ENCODE measurements around the gene BCAS1.
"Not testable (repeated sequence)": the region's sequence is repeated elsewhere in the genome, so short reads cannot be mapped to it uniquely, and the experiment has no call there.

The BCAS1 gene

DNA sequence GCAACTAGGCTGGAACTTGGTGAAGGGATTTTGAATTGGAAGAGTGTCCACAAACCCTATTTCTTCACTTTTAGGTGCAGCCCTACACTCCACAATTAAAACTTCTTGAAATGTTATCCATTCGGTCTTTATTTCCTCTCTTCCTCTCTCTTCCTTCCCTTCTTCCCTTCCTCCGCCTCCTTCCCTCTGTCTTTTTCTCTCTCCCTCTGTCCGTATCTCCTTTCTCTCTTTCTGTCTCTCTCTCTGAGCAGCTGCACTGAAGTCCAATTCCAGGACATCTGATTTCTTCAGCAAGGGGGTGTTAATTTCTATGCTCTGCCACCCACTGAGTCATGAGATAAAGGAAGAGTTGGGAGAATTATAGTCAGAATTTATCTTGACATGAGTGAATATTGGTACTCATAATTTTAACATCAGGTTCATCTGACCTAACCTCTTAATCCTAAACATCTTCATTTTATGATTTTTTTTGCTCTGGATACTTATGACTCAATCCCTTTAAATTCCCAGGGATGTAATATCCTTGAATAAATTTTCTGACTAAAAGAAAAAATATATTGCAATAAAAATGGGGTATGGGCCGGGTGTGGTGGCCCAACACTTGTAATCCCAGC, 84.2 kb downstream of the BCAS1 start:
- no peak for DNase-seq (ENCODE audit: low read depth in 2 of 2)

DNA sequence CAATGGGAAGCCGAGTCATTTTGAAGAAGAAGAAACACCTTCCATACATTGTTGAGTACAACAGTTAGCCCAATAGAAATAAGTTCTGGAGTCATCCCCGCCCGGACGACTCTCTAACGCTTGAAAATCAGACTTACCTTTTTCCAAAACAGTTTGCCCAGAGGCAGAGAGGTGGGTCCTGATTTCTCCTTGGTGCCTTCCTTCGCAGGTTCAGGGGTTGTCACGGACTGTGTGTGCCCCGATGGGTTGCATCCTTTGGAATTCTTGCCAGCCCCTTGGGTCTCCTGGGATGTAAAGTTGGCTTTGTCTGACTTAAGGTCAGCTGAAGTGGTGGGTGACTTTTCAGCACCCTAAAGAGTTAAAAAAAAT, 85.3 kb downstream of the BCAS1 start:
- no peak for DNase-seq (ENCODE audit: low read depth in 2 of 2)

DNA sequence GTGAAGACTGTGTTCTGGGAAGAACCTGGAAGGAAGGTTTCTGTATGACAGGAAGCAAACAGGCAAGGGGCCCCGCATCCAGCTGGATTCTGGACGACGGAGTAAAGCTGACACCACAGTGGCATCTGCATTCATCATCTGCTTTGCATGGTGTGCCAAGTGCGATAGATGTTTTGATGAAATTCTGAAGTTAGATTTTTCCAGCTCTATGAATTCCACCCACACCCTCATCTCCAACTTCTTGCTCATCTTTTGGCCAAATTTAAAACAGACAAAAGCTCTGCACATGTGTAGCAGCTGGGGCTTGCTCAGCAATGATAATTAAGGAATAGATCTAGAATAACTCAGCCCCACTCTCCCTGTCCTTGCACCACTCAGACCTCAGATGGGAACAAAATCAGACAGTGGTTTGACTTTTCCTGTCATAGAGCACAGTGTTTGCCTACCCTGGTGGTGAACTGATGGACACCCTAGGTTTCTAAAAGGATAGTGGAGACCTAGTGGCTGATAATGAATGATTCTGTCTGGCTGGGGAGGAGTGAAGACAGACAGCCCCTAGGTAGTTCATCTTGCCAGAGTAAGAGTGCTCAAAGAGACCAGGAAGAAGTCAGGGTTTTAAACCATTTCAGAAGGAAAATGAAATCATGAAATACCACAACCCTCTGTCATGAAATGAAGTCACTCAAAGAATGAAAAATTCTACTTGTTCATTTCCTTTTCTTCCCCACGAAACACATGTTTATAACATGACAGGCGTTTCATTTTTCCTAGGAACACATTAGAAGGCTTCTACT, 85.8 kb downstream of the BCAS1 start:
- no peak for DNase-seq (ENCODE audit: low read depth in 2 of 2)

DNA sequence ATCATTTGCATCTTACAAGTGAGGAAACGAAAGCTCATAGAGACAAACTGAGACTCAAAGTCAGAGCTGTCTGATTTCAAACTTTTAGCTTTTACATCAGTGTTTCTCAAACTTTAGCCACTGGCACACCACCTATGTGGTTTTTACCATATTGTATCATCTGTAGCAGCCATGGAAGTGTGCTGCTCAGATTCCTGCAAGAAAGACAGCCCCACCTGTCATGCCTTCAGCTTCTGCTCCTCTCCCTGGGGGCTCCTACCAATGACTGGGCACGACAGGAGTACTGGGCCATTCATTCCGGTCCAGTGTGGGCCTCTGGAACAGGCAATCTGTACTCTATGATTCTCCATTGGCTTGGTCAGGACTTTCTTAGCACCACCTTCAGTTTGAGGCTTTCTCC, 87.0 kb downstream of the BCAS1 start:
- DNase-seq (ENCODE audit: low read depth in 2 of 2), result no peak

DNA sequence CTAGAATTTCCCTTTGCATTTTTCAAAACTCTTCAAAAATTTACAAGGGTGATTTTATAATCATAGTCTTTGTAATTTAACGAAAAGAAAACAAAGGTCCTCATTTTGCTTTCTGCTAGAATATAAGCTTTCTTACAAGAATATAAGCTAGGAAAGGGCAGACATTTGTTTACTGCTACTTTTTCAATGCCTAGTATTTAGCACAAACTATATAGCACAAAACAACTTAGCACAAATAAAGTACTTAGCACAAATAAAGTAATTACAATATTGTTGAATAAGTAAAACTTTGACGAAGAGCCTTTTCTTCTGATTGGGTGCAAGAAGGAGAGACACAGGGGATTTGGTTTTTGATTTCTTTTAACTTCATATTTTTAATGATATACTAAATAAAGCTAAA, 87.8 kb downstream of the BCAS1 start:
- DNase-seq (ENCODE audit: low read depth in 2 of 2), result no peak

DNA sequence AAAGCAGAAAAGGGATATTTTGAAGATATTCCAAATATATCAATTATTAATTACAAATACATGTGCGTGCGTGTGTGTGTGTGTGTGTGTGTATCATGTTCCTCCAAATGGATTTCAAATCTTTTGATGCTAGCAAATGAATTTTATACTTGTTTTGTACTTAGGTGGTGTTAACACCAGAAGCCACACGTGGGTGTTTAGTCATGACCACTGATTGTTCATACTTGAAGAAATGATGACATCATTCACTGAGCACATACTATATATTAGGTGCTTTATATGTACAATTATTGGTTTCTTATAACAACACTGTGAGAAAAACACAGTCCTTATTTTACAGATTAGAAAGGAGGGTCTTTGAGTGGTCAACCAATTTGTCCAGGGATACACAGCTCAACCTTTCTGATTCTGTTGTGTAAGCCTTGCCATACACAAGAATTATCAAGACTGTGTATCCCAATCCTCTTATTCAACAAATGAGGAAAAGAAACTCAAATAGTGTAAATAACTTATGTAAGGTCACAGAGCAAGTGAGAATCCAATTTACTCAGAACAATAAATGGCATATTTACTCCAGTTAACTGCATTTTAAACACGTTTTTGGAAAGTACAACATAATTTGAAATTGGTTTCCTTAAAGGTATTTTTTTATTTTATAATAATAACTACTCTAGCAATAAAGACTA, 88.5 kb downstream of the BCAS1 start:
- DNase-seq (ENCODE audit: low read depth in 2 of 2), result no peak

DNA sequence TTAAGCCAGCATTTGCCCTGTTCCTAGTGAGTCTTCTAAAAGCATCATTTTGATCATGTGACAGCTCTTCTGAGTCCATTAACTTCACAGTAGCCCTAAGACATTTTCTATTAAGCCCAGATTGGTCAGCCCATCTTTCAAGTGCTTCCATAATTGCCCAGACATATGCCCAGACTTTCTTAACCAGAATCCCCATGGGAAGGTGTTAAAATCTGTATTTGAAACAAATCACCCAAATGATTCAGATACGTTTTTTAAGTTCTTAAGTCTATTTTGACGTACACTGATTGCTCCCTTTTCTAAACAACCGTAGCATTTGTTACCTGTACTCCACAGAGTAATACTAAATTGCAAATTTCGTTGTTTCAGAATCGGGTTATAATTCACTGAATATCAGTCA, 89.3 kb downstream of the BCAS1 start:
- DNase-seq (ENCODE audit: low read depth in 2 of 2), result no peak

DNA sequence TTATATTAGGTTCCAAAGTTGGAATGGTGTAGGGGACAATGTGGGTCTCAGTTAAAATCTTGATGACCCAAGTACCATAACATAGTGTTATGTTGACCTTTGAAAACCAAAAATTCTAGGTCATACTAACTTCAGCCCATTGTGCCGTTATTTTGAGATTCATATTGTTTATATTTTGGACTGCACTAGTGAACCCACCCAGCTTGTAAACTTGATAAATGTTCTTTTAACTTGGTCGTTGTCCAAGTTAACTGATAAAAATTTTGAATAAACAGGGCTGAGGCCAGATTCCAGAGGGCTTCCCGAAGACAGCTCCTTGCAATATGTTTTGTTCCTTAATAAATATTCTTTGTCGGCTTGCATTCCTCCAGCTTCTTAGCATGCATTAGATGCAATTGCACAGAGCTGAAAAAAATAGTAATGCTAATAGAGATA, 90.3 kb downstream of the BCAS1 start:
- DNase-seq (ENCODE audit: low read depth in 2 of 2), result no peak

DNA sequence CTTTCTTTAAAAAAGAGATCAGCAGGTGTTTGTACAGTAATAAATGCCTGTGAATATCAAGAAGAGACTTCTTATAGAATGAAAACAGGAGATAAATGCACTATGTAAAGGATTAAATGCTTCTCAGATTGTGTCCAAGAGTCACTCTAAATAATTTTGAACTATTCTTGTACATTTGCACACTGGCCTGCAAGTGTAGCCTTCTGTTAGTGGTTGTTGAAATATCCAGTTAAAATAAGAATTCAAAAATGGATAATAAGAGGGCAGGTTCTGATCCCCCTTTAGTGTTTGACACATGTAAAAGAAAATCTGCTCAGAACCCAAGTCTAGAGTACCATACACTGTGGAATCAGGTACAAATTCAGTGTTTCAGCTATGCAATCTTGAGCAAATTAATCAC, 91.9 kb downstream of the BCAS1 start:
- DNase-seq (ENCODE audit: low read depth in 2 of 2), result no peak

DNA sequence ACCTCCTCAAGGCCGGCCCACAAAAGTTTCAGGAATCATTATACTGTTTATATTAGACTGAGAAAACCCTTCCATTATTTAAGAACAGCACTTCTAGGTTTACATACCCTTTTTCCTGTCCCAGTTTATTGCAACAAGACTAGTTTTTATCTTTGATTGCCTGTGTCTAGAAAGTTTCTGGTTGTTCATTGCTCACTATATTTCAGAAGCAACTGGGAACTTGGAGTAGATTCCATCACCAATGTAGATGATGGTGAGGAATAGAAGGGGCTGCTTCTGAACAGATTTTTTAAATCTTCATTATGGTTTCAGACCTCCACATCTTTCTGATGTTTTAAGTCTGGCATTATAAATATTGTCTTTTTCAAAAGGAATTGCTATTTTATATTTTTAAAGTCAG, 93.0 kb downstream of the BCAS1 start:
- DNase-seq (ENCODE audit: low read depth in 2 of 2), result no peak

DNA sequence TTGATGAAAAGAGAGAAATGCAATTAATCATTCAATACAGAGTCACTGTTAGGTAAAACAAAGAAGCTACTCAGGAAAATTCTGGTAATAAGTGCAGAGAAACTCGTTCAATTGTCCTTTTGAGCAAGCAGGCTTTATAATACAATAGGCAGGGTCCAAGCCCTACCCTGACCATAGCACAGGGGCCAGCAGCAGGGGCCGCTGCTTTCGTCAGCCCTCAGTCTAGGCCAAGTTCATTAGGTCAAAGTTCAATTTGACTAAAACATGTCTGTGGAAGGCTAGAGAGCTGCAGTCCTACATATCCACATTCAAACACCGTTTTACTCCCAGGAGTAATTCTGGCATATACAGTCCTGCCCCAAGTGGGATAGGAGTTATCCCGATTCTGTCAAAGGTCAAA, 94.6 kb downstream of the BCAS1 start:
- no peak for DNase-seq (ENCODE audit: low read depth in 2 of 2)

DNA sequence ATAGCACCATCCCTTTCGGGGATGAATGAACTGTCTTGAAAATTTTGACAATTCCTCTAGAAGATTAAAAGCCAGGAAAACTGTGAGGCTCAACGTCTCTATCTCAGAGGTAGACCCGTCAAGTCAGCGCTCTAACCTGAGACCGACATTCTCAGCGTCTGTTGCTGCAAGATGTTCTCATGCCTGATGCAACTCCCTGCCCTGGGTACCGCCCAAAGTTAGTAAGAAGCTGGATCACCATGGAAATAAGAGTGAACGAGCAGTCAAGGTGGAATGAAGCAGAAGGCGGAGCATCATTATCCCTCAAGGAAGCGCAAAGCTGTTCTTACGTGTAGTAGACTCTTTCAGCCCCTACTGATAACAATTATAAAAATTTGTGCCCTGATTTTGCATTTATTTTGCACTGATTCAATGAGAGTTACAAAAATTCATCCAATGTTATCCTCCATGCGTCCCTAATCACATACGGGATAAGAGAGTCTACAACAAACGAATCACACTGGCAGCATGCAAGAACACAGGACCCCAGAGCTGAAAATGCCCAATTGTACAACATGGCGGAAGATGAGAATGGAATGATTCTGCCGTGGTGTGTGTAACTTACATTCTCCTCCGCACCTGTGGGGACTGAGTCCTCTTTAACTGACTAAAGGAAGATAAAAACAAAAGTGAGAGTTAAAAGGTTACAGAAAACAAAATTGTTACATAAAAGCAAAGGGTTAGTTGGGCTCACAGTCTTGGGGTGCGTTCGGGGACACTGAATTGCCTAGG, 95.4 kb downstream of the BCAS1 start:
- DNase-seq (ENCODE audit: low read depth in 2 of 2), result no peak

DNA sequence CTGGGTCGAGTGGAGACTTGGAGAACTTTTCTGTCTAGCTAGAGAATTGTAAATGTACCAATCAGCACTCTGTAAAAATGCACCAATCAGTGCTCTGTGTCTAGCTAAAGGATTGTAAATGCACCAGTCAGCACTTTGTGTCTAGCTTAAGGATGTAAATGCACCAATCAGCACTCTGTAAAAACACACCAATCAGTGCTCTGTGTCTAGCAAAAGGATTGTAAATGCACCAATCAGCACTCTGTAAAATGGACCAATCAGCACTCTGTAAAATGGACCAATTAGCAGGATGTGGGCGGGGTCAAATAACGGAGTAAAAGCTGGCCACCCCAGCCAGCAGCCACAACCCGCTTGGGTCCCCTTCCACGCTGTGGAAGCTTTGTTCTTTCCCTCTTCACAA, 96.5 kb downstream of the BCAS1 start:
- not testable (repeated sequence) for DNase-seq (ENCODE audit: low read depth in 2 of 2)

DNA sequence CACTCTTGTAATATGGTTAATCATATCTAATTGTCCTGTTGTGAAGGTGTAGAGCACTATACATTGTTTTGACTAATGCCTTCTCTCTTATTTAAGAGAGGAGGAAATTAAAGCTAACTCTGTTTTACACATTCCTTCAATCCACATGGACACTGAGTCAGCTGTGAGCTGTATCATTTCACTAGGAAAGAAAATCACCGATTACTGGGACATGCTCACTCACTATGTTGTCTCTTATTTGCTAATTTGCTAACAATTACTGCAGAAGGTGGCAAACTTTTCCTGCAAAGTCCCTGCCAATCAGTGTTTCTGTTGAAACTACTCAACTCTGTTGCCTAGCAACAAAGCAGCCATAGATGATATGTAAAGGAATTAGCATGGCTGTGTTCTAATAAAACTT, 98.2 kb downstream of the BCAS1 start:
- no peak for DNase-seq (ENCODE audit: low read depth in 2 of 2)

DNA sequence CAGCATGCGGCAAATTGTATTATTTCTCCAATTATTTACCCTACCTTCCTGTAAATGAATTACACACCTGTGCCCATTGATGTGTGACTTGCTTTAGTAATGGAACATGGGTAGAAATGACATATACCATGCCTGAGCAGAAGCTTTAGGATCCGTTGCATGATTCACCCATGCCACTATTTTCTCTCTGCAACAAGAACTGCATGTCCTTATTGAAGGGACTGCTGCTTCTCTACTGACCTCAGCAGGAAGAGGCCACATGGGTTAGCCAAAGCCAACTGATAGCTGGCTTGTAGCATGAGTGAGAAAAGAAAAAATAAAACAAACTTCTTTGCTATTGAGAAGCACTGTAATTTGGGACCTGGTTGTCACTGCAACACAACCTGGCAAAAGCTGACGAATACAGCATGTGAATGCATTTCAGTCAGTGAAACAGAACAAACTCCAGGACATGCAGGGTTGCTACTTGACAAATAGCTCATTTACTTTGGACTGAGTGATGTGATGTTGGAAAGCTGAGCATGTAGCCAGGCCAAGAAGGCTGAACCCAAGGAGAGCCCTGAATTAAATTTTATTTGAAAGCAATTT, 99.2 kb downstream of the BCAS1 start:
- DNase-seq (ENCODE audit: low read depth in 2 of 2), result no peak

DNA sequence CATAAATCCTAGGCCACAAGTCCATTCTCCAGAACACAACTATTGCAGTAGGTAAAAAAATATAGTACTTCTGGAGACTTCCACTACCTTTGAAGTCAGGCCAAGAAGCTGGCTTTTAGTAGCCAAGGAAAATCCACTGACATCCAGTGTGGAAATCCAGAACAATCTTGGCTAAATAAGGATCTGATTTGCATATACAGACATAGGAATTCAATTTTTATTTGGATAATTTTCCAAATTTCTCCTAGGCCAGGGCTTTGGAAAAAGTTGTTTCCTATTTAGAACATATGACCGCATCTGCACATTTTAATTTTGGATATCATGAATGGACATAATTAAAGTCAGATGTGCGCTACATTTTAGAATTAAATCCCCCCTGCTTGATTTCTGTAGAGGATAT, 100.2 kb downstream of the BCAS1 start:
- no peak for DNase-seq (ENCODE audit: low read depth in 2 of 2)

DNA sequence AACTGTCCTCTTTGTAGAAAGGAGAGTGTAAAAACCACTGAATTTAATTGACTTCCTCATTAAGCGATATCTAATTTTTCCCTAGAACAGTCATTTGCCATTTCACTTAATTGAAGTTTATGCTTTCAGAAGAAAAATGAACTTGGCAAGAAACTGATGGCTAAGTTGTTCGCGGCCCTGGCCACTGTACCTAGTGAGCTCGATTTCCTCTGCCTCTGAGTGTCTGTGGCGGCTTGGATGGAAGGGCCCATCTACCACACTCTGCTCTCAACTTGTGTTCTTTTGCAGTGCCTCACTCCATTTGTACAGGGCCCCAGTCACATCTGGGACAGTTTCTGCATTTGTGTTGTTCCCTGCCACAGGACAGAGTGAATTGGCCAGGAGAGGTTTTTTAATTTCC, 102.9 kb downstream of the BCAS1 start:
- DNase-seq (ENCODE audit: low read depth in 2 of 2), result no peak

DNA sequence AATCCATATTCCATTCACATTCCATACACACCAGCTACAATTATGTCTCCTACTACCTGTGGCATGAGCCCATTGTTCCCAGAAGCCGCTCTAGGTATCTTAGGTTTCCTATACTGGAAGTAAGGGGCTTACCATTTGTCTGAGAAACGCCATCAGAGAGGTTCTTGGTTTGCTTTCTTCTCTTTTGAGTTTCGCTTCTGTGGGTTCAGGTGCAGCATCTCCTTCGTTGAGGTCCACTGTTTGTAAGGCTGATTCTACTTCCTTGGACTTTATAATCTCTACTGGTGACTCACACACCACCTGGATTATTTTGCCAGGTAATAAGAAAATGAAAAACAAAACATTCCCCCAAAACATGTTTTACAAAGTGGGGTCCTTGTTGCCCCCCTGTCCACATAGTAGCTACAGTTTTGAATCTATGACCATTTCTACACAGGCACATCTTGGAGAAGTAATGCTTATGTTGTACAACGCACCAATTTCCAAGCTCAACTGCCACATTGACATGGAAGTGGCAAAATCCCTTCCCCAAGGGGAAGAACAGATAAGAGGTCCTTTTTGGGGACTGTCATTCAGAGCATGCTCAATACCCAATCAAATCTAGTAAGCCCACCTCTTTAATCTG, 103.5 kb downstream of the BCAS1 start:
- DNase-seq (ENCODE audit: low read depth in 2 of 2), result no peak

DNA sequence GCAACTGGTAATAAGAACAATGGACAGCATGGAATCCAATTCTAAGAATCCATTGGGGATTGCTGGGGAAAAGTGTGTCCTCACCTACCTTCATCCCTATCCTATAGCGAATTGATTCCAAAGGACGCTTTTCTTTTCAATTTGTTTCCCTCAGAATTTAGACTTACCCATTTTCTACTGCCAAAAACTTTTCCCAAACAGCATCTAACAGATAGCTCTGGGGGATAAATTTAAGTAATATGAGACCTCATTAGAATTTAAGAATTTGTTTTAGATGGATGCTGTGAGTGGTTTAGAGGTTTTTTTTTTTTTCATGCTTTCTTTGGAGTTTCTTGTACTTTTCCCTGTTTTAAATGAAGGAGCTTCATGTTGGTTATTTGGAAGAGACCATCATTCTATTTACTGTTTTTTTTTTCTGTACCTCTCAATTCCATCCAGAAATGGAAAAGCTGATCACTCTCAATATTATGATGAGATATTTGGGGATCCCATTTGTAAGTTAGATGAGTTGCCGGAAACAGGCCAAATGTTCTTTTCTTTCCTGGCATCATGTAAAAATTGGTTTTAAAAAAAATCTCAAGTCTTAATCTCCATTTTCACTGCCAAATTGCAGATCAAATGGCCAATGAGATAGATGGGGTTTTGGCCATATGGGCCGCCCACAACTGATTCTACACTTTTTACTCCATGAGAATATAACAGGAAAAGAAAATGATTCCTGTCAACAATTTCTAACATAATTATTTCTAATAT, 105.7 kb downstream of the BCAS1 start:
- no peak for DNase-seq (ENCODE audit: low read depth in 2 of 2)

DNA sequence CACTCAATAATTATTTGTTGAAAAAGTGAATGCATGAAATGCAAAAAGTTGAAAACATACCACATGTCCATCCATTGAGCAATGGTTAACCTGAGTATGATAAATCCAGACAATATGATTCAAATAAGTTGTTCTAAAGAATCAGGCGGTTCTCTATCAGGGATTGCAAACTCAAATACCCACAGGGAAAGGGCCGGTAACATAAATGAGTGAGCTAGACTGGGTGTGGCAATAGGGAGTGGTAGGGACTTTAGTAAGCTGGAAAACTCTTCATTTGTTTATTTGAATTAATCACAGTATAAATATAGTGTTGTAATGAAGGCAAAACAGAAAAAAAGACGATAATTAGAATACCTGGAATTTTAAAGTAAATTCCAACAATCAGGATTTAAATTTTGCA, 106.3 kb downstream of the BCAS1 start:
- DNase-seq (ENCODE audit: low read depth in 2 of 2), result no peak

DNA sequence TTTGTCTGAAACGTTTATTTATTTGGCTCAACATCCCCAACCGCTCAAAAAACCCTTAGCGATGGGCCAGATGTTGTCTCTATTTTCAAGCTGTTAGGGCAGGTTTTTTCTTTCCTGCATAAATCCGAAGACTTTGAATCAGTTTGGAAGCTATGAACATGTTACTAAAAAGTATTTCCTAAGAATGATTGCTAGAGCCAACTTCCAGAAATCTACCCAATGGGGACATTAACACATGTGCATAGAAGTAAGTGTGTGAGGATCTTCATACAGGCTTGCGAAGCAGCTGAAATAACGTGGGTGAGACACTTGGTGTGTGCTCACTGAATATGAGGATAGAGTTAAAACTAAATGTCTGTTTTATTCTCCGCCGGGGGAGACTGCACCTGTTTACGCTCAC, 106.8 kb downstream of the BCAS1 start:
- no peak for DNase-seq (ENCODE audit: low read depth in 2 of 2)
